H9 (cell line): ENCODE results near the gene SLC13A4. TPM values are rescaled to one million over a fixed set of nuclear protein-coding genes. Genes with fewer than 3 reads are reported as not detected.
A peak's percentile ranks its signal among the peaks of the same experiment; 100 is the strongest.

Source experiments
- DNase-seq: peaks from one replicate; pipeline ENCODE4 v3.0.0-alpha.2; 2017
- H2AFZ ChIP-seq: one replicate; pipeline ENCODE4 v1.6.1; 2013; ENCODE audit warnings: mild to moderate bottlenecking, low read length, control low read depth, moderate library complexity
- H2AK5ac ChIP-seq: 2 replicates; pipeline ENCODE4 v1.6.1; 2013; ENCODE audit warnings: low read length, control low read depth, mixed read lengths; ENCODE audit not compliant: insufficient read length
- H2BK120ac ChIP-seq: one replicate; pipeline ENCODE4 v1.6.1; 2013; ENCODE audit warnings: low read depth, mild to moderate bottlenecking, low read length, control low read depth, inconsistent platforms; ENCODE audit not compliant: poor library complexity, severe bottlenecking
- H2BK12ac ChIP-seq: 2 replicates; pipeline ENCODE4 v1.6.1; 2013; ENCODE audit warnings: low read length, control low read depth, mixed read lengths, low read depth; ENCODE audit not compliant: insufficient read length
- H2BK15ac ChIP-seq: 2 replicates; pipeline ENCODE4 v1.6.1; 2013; ENCODE audit warnings: low read depth, low read length, control low read depth
- H2BK20ac ChIP-seq: one replicate; pipeline ENCODE4 v1.6.1; 2013; ENCODE audit warnings: low read depth, mild to moderate bottlenecking, low read length, control low read depth, inconsistent platforms; ENCODE audit not compliant: poor library complexity, severe bottlenecking
- H2BK5ac ChIP-seq: 2 replicates; pipeline ENCODE4 v1.6.1; 2013; ENCODE audit warnings: low read length, control low read depth, mixed read lengths; ENCODE audit not compliant: insufficient read length
- H3K14ac ChIP-seq: 2 replicates; pipeline ENCODE4 v1.6.1; 2013; ENCODE audit warnings: low read length, control low read depth; ENCODE audit not compliant: insufficient read depth
- H3K18ac ChIP-seq: 2 replicates; pipeline ENCODE4 v1.6.1; 2013; ENCODE audit warnings: low read depth, mild to moderate bottlenecking, mixed read lengths, low read length, control low read depth; ENCODE audit not compliant: insufficient read length
- H3K23ac ChIP-seq: 2 replicates; pipeline ENCODE4 v1.6.1; 2013; ENCODE audit warnings: low read length, control low read depth, mixed read lengths, low read depth; ENCODE audit not compliant: insufficient read length
- H3K23me2 ChIP-seq: 2 replicates; pipeline ENCODE4 v1.6.1; 2013; ENCODE audit warnings: low read depth, mild to moderate bottlenecking, mixed read lengths, low read length, control low read depth; ENCODE audit not compliant: insufficient read length, poor library complexity, severe bottlenecking
- H3K27ac ChIP-seq: 2 replicates; pipeline ENCODE4 v1.5.1; 2013; ENCODE audit warnings: low read length, control low read depth, mixed read lengths, low read depth; ENCODE audit not compliant: insufficient read length
- H3K27me3 ChIP-seq: 2 replicates; pipeline ENCODE4 v1.6.1; 2013; ENCODE audit warnings: low read length, control low read depth, inconsistent platforms; ENCODE audit not compliant: insufficient read depth
- H3K4ac ChIP-seq: 2 replicates; pipeline ENCODE4 v1.6.1; 2013; ENCODE audit warnings: low read depth, mild to moderate bottlenecking, control low read depth, inconsistent platforms, low read length, moderate library complexity
- H3K4me1 ChIP-seq: 2 replicates; pipeline ENCODE4 v1.6.1; 2013; ENCODE audit warnings: low read length, control low read depth, inconsistent platforms; ENCODE audit not compliant: insufficient read depth
- H3K4me2 ChIP-seq: 2 replicates; pipeline ENCODE4 v1.6.1; 2013; ENCODE audit warnings: low read length, control low read depth, mixed read lengths; ENCODE audit not compliant: insufficient read length, insufficient read depth
- H3K56ac ChIP-seq: 2 replicates; pipeline ENCODE4 v1.6.1; 2013; ENCODE audit warnings: low read depth, mild to moderate bottlenecking, mixed read lengths, low read length, control low read depth; ENCODE audit not compliant: insufficient read length
- H3K79me1 ChIP-seq: 2 replicates; pipeline ENCODE4 v1.6.1; 2013; ENCODE audit warnings: low read depth, mild to moderate bottlenecking, moderate library complexity, low read length, control low read depth, inconsistent platforms; ENCODE audit not compliant: insufficient read depth, poor library complexity, severe bottlenecking
- H3K79me2 ChIP-seq: 2 replicates; pipeline ENCODE4 v1.6.1; 2013; ENCODE audit warnings: low read length, control low read depth, inconsistent platforms; ENCODE audit not compliant: insufficient read depth
- H3K9ac ChIP-seq: 2 replicates; pipeline ENCODE4 v1.6.1; 2013; ENCODE audit warnings: low read length, control low read depth, mixed read lengths; ENCODE audit not compliant: insufficient read length; ENCODE audit errors: extremely low read depth
- H3K9me3 ChIP-seq: one replicate; pipeline ENCODE4 v1.6.1; 2013; ENCODE audit warnings: low read depth, low read length, inconsistent platforms; ENCODE audit not compliant: control insufficient read depth
- H3T11ph ChIP-seq: one replicate; pipeline ENCODE4 v1.6.1; 2013; ENCODE audit warnings: mild to moderate bottlenecking, low read length, control low read depth, inconsistent platforms
- H4K20me1 ChIP-seq: one replicate; pipeline ENCODE4 v1.6.1; 2013; ENCODE audit not compliant: control insufficient read depth, insufficient read length, insufficient read depth
- H4K5ac ChIP-seq: 2 replicates; pipeline ENCODE4 v1.6.1; 2013; ENCODE audit warnings: low read depth, mild to moderate bottlenecking, mixed read lengths, low read length, control low read depth; ENCODE audit not compliant: insufficient read length
- H4K8ac ChIP-seq: replicated peaks from 2 replicates; pipeline ENCODE4 v1.6.1; 2013; ENCODE audit warnings: low read length, control low read depth, mixed read lengths, low read depth; ENCODE audit not compliant: insufficient read length
- H4K91ac ChIP-seq: 2 replicates; pipeline ENCODE4 v1.6.1; 2013; ENCODE audit warnings: low read depth, mild to moderate bottlenecking, moderate library complexity, mixed read lengths, low read length, control low read depth; ENCODE audit not compliant: insufficient read length
- H3K27ac Mint-ChIP-seq, 3 experiments: 2 replicates in 2 of 3; 3 replicates in 1 of 3; pipeline ENCODE4 v1.8.0; 2020 to 2021; ENCODE audit warnings: mixed read lengths in 3 of 3, mild to moderate bottlenecking in 1 of 3, moderate library complexity in 1 of 3
- H3K27me3 Mint-ChIP-seq: 2 replicates; pipeline ENCODE4 v1.8.0; 2021; ENCODE audit warnings: low read depth, mild to moderate bottlenecking, moderate library complexity, mixed read lengths
- H3K36me3 Mint-ChIP-seq, 3 experiments: 2 replicates in 2 of 3; 3 replicates in 1 of 3; pipeline ENCODE4 v1.8.0; 2020 to 2021; ENCODE audit warnings: low read depth in 3 of 3, mixed read lengths in 3 of 3; ENCODE audit not compliant: insufficient read depth in 1 of 3
- H3K4me1 Mint-ChIP-seq, 2 experiments: 2 replicates each; pipeline ENCODE4 v1.8.0; 2020; ENCODE audit warnings: mixed read lengths in 2 of 2
- H3K4me3 Mint-ChIP-seq, 2 experiments: 2 replicates in 1 of 2; 3 replicates in 1 of 2; pipeline ENCODE4 v1.8.0; 2020 to 2021; ENCODE audit warnings: mild to moderate bottlenecking in 2 of 2, mixed read lengths in 2 of 2, moderate library complexity in 1 of 2
- H3K9me3 Mint-ChIP-seq, 2 experiments: 2 replicates in 1 of 2; 3 replicates in 1 of 2; pipeline ENCODE4 v1.8.0; 2020; ENCODE audit warnings: mild to moderate bottlenecking in 2 of 2, mixed read lengths in 2 of 2, moderate library complexity in 1 of 2
- WGBS: extraction: QIAGEN DNeasy Blood & Tissue Kit; methylation state at CpG from one replicate; pipeline ENCODE4 v1.1.7; 2013; ENCODE audit warnings: missing lambda C conversion rate, low lambda C conversion rate, mixed read lengths; ENCODE audit not compliant: insufficient read length; ENCODE audit errors: extremely low coverage; 5-methylcytosine and 5-hydroxymethylcytosine counted together
- total RNA-seq: library from RNA; stranded (reverse); gene quantifications from 2 replicates; pipeline ENCODE4 v1.2.1, GENCODE V29; 2021
- TF ChIP-seq, protein P1 (sequence below): fragments of 200-600 bp; sonication (generic); conservative IDR thresholded peaks from 3 replicates; pipeline ENCODE4 v1.8.0; 2021; ENCODE audit warnings: antibody characterized with exemption, mild to moderate bottlenecking

The SLC13A4 gene
- total RNA-seq, 1 experiment from 2014 or later: 3.5 TPM

DNA sequence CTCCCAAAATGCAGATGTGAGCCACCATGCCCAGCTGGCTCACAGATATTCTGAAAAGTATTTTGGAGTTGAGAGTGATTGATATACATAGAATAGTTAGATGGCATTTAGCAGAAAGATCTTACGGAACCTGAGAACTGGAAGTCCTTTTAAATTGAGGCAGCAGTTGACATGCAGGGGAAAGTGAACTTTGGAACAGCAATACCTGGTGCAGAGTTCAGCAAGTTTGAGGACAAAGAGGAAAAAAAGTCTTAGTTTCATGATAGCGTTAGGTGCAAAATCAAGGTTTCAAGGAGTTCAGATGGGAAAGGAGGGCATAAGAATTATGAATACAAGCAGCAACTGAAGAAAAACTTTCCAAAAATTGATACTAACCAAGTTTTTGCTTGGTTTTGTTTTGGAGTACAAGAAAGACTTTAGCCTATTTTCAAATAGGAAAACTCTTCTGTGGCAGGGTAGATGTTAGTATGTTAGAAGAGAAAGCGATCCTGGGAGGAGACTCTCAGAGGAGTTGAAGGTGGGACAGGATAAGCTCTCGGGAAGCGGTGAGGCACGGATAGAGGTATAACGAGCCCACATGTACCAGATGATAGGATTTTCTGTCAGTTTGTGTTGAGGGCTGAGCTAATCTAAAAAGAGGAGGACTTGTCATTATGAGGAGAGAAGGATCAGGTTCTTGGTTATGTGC, 93.7 kb downstream of the SLC13A4 start:
- H3K36me3 Mint-ChIP-seq: peaks cover 41 to 87% (median 86%) of the 10 kb centered on the region in 3 experiments
- no peaks in the 10 kb centered on the region for H3K9me3 ChIP-seq

More for the DNA sequence above, 93.7 kb downstream of the SLC13A4 start:
- Histone ChIP-seq H2BK120ac (no peak overlapping the region), H4K5ac (no peak overlapping the region), H3K4ac (no peak overlapping the region), H2BK12ac (no peak overlapping the region), H3K79me1 (no peaks in the 10 kb centered on the region), H2BK5ac (no peak overlapping the region), H3T11ph (no peak overlapping the region), H2BK15ac (no peak overlapping the region), H3K14ac (no peak overlapping the region), H3K56ac (no peak overlapping the region), H3K4me1 (no peaks in the 10 kb centered on the region), H4K8ac (no peak overlapping the region), H3K4me2 (no peak overlapping the region), H3K23ac (no peak overlapping the region), H3K18ac (no peak overlapping the region), H3K79me2 (no peaks in the 10 kb centered on the region), H3K23me2 (no peaks in the 10 kb centered on the region), H2AK5ac (no peak overlapping the region), H3K27me3 (no peaks in the 10 kb centered on the region), H2AFZ (no peak overlapping the region), H4K91ac (no peak overlapping the region), H3K27ac (no peak overlapping the region), H3K9ac (no peak overlapping the region), H4K20me1 (no peaks in the 10 kb centered on the region), H2BK20ac (no peak overlapping the region)
- no peak overlapping the region for H3K4me3 Mint-ChIP-seq
- H3K27me3 Mint-ChIP-seq: no peaks in the 10 kb centered on the region
- no peaks in the 10 kb centered on the region for H3K4me1 Mint-ChIP-seq
- H3K27ac Mint-ChIP-seq: peak overlapping the region; percentile 2 to 54 (median 24); a peak in 3 of 7 replicates
- H3K9me3 Mint-ChIP-seq: no peaks in the 10 kb centered on the region
- no CpG with 5 or more reads among the region's 7 CpGs for WGBS
- TF ChIP-seq, protein P1, sequence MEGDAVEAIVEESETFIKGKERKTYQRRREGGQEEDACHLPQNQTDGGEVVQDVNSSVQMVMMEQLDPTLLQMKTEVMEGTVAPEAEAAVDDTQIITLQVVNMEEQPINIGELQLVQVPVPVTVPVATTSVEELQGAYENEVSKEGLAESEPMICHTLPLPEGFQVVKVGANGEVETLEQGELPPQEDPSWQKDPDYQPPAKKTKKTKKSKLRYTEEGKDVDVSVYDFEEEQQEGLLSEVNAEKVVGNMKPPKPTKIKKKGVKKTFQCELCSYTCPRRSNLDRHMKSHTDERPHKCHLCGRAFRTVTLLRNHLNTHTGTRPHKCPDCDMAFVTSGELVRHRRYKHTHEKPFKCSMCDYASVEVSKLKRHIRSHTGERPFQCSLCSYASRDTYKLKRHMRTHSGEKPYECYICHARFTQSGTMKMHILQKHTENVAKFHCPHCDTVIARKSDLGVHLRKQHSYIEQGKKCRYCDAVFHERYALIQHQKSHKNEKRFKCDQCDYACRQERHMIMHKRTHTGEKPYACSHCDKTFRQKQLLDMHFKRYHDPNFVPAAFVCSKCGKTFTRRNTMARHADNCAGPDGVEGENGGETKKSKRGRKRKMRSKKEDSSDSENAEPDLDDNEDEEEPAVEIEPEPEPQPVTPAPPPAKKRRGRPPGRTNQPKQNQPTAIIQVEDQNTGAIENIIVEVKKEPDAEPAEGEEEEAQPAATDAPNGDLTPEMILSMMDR: no peak
- no peak for DNase-seq

Other genes with a start within 250 kb of the SLC13A4 start
- gene CNOT4, start 218.1 kb downstream of the SLC13A4 start, total RNA-seq: 23.5 and 27.4 TPM in 2 replicates
- gene NUP205, start 170.3 kb downstream of the SLC13A4 start, total RNA-seq: 148 and 158 TPM in 2 replicates
- 38.4 and 39.6 TPM in 2 replicates for gene STMP1, start 65.7 kb downstream of the SLC13A4 start, total RNA-seq
- gene FAM180A, start 20.6 kb upstream of the SLC13A4 start, total RNA-seq: not detected in 2 replicates
- 98.2 and 105 TPM in 2 replicates for gene MTPN, start 249.2 kb upstream of the SLC13A4 start, total RNA-seq